GM23338 (cell line): ENCODE results near the gene NOXA1.

Experiments
- CREB1 ChIP-seq: fragments of 250-450 bp; sonication (Bioruptor Pico); IDR thresholded peaks from 2 replicates; pipeline ENCODE4 v1.5.0; 2020; ENCODE audit warnings: low read depth, mild to moderate bottlenecking, moderate library complexity
- CTCF ChIP-seq, 2 experiments: fragments of 200-600 bp in 1 of 2; sonication (generic) in 1 of 2; conservative IDR thresholded peaks; 2 replicates each; pipeline versions ENCODE4 v1.5.1 to v1.6.1; 2016 to 2017; ENCODE audit warnings: antibody characterized with exemption in 2 of 2, low read depth in 2 of 2, mild to moderate bottlenecking in 2 of 2, moderate library complexity in 1 of 2
- ETS1 ChIP-seq: IDR thresholded peaks from 2 replicates; pipeline ENCODE4 v1.6.1; 2016; ENCODE audit warnings: antibody characterized with exemption
- EZH2 ChIP-seq: fragments of 200-600 bp; sonication (generic); IDR thresholded peaks from one replicate; pipeline ENCODE4 v1.8.0; 2017; ENCODE audit warnings: antibody characterized with exemption, mild to moderate bottlenecking, low read depth; ENCODE audit not compliant: unreplicated experiment
- EZH2phosphoT487 ChIP-seq: fragments of 200-600 bp; sonication (generic); IDR thresholded peaks from one replicate; pipeline ENCODE4 v1.8.1; 2018; ENCODE audit warnings: antibody characterized with exemption; ENCODE audit not compliant: unreplicated experiment
- POLR2AphosphoS5 ChIP-seq: IDR thresholded peaks from 2 replicates; pipeline ENCODE4 v1.6.1; 2016; ENCODE audit warnings: antibody characterized with exemption, low read depth
- REST ChIP-seq: IDR thresholded peaks from one replicate; pipeline ENCODE4 v1.6.1; 2018; ENCODE audit warnings: antibody characterized with exemption; ENCODE audit not compliant: unreplicated experiment
- STAT1 ChIP-seq: IDR thresholded peaks from one replicate; pipeline ENCODE4 v1.6.1; 2016; ENCODE audit warnings: antibody characterized with exemption; ENCODE audit not compliant: unreplicated experiment
- ZNF331 ChIP-seq: fragments of 250-450 bp; sonication (Bioruptor Pico); IDR thresholded peaks from 2 replicates; pipeline ENCODE4 v1.5.0; 2020; ENCODE audit warnings: low read depth, mild to moderate bottlenecking, moderate library complexity

DNA sequence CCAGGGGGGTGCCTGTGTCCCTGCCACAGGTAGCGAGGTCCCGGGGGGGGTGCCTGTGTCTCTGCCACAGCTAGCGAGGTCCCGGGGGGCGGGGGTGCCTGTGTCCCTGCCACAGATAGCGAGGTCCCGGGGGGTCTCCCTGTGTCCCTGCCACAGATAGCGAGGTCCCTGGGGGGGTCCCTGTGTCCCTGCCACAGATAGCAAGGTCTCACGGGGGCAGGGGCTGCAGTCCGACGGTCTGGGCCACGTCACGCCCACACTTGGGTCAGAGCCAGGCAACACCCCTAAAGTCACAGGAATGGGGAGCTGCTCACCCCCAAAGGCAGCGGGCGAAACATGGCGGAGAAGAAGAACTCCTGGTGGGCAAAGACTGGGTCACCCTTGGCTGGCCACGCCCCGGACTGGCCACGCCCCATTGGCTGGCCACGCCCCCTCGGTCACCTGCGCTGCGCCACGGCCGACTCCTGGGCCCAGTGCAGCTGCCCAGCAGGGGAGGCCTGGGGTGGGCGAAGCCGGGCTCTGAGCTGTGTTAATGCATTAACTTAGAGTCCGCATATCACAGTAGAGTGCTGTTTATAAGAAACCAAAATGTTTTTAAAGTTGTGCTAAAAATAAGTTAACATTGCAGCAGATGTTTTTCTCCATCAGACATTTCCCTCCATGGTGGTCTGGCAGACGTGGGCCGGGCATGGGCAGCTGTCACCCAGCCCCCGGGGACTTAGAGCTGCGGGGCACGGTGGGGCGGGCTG is 7.0 kb downstream of the NOXA1 start:
- TF ChIP-seq POLR2AphosphoS5 = no peak
- no peak for TF ChIP-seq CTCF (conservative IDR thresholded peaks at IDR 0.05; ENCODE audit: low read depth in 2 of 2)
- TF ChIP-seq EZH2phosphoT487 = no peak
- no peak for TF ChIP-seq REST
- TF ChIP-seq CREB1 = no peak
- TF ChIP-seq EZH2 = no peak
- no peak for TF ChIP-seq ZNF331 (CRISPR knock-in tag)
- no peak for TF ChIP-seq ETS1
- no peak for TF ChIP-seq STAT1
